NCI-H748 (cell line): ENCODE measurements around the gene KPTN.

Source experiments
- DNase-seq: peaks from one replicate; lab custom pipeline; 2025; ENCODE audit not compliant: unreplicated experiment; lab: John Stamatoyannopoulos, UW

KPTN gene

GRCh38 chr19:47470447-47471195 is 13.4 kb downstream of the KPTN start:
- DNase-seq: peak; percentile 23

DNA sequence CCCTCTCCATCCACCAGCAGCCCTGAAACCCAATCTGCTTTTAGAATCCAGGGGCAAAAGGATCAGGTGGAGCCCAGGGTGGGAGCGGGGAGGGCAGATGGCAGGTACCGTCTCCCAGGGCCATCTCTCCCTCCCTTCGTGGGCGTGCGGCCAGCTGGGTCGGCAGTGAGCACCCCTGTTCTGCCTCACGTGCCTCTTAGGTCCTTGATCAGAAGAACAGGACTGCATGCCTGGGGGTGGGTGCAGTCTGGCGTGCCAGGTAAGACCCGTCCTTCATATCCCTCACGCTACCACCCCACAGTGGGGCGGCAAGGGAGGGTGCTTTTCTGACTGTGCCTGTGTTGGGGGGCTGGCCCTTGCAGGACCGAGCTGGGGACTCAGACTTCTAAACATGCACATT is 14.3 kb downstream of the KPTN start:
- DNase-seq: peak; percentile 36

GRCh38 chr19:47469363-47469700 is 14.7 kb downstream of the KPTN start:
- DNase-seq: no peak

DNA sequence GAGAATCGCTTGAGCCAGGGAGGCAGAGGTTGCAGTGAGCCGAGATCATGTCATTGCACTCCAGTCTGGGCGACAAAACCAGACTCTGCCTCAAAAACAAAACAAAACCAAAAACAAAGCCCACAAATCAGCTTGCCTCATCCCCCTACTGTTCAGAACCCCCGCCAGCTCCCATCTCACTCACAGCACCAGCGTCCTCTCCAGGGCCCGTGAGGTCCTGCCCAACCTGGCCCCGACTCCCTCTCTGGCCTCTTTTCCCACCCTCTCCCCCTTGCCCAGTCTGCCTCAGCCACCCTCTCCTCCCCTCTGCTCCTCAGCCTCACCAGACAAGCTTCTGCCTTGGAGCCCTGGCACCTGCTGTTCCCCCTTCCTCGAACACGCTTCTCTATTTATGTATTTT is 16.1 kb downstream of the KPTN start:
- DNase-seq: no peak

- no peak for DNase-seq
Observed at GRCh38 chr19:47465957-47466356, 18.1 kb downstream of the KPTN start.

DNA sequence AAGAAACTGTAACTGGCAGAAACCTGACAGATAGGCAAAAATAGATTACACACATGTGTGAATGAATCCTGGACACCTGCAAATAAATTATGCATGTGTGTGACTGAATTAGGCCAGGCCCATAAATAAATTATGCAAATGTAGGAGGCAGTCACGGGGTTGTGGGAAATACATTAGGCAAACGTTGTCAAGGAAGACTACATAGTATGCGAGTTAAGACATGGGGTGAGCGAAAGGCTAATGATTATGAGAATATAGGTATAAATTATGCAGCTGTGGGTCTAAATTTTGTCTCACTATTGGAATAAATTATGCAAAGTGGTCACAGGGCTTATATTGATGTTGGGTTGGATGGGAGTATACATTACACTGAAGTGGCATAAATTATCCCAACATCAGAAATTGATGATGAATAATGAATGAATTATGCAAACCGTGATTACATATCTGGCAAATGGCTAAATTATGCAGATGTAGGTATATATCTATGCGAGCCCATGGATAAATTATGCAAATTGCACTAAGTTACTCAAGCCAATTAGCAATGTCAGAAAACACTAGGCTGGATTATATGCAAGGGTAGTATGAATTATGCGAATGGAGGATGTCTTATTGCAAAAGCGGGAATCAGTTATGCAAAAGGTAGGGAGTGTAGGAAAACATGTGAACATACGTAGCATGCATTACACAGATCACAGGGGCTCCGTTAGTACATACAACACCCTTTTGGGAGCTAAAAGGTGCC is 19.2 kb downstream of the KPTN start:
- no peak for DNase-seq

DNA sequence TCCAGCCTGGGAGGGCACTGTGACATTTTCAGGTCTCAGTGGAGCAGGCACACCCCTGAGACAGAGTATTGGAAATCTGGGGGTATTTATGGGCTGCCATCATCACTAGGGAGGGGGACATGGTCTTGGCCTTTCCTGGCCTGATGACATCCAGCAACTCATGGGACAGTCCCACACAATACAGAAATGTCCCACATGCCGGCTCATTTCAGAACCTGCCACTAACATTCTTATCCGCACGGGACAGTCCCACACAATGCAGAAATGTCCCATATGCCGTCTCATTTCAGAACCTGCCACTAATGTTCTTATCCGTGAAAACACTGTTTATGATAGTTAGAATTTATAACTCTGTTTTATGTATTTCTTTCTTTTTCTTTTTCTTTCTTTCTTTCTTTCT is 22.1 kb downstream of the KPTN start:
- DNase-seq: no peak

- DNase-seq: no peak
Observed at GRCh38 chr19:47459477-47459876, 24.5 kb downstream of the KPTN start.

GRCh38 chr19:47458672-47459071 is 25.3 kb downstream of the KPTN start:
- DNase-seq: no peak

DNA sequence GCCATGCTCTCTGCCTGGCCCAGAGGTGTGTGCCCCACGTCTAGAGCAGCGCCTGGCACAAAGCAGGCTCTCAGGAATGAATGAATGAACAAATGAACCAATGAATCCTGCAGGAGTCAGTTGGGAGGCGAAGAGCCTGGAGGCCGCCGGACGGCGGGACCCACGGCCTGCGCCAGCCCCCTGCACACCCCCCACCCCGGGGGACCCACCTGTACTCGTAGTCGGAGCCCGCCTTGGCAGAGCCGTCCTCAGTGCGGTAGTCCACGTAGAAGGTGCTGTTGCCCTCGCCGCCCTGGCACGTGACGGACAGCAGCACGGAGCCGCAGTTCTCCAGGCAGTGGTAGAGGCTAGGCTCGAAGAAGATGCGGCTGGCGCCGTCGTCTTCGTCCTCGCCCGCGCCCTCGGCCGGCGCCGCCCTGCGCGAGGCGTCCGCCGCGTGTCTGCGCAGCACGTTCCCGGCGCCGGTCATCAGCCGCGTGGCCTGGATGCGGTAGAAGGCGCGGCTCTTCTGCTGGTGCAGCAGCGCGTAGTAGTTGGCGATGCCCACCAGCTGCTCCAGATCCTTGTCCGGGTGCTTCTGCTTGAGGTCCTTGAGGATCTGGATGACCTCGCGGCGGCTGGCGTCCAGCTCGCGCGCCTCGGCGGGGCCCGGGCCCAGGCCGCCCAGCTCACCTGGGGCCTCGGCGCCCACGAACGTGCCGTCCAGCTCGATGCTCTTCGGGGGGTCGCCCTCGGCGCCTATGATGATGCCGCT is 27.1 kb downstream of the KPTN start:
- DNase-seq: no peak

- DNase-seq: no peak
Observed at GRCh38 chr19:47450478-47450877, 33.5 kb downstream of the KPTN start.

GRCh38 chr19:47448360-47448727 is 35.7 kb downstream of the KPTN start:
- DNase-seq: no peak

DNA sequence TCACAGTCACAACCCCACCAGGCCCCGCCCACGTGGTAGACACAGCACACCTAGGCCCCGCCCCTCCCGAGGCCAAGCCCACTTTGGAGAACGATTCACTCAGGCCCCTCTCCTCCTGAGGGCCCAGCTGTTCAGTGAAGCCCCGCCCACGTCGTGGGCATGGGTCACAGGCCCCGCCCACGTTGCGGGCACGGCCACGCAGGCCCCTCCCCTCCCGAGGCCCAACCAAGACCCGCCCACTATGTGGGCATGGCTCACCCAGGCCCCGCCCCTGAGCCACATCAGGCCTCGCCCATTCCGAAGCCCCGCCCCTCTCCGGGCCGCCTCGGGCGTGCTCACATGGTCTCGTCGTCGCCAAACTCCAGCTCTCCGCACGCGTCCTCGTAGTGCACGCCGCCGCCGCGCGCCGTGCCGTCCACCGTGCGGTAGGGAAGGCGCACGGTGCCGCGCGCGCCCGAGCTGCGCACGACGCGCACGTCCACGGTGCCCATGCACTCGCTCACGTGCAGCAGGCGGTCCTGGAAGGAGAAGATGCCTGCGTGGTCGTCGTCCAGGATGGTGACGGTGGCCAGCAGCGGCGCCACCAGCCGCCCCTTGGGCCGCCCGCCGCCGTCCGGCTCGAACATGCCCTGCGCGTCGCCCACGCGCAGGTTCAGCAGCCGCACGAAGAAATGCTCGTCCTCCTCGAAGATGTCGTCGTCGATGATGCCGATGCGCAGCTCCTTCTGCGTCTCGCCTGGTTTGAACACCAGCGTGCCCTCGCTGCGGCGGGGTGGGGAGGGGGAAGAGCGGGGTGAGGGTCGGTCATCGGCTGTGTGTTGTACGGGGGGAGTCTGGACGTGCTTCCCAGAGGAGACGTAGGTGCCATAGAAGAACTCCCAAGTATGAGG is 36.3 kb downstream of the KPTN start:
- peak; percentile 68 for DNase-seq

- DNase-seq: peak; percentile 68
Observed at GRCh38 chr19:47446534-47447469, 37.2 kb downstream of the KPTN start.

GRCh38 chr19:47445937-47446402 is 38.0 kb downstream of the KPTN start:
- peak; percentile 83 for DNase-seq

DNA sequence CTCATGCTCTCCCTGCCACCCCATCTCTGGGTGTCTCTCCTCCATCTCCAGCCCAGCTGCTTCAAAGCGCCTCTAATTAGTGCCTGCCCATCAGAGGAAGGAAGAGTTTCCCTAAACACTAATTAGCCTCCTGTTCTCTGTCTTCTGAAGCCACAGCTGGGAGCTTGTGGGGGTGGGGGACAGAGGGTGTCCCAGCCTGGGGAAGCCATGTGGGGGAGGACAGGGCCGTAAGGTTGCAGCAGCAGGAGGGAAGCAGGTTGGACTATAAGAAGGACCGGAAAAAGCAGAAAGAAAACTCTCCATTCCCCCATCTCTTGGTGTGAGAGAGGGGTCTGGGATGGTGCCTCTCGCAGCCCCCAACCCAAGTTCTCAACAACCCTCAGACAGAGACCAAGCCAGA is 38.5 kb downstream of the KPTN start:
- DNase-seq: no peak

DNA sequence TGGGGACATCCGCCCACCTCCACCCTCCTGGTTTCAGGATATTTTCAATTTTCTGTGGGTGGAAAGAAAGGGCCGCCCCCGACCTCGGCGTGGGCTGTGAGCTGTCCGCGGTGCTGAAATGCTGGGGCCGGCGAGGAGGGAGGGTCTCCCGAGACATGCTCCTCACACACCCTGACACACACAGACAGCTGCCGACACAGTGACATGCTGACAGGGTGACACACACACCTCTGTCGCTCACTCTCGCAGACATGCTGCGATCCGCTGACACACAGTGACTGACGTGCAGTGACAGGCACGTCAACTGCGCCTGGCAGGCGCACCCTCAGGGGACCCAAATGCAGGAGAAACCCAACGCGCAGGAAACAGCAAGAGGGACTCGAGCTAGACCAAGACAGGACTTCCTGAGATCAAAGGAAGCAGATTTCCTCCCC is 39.6 kb downstream of the KPTN start:
- DNase-seq: no peak

DNA sequence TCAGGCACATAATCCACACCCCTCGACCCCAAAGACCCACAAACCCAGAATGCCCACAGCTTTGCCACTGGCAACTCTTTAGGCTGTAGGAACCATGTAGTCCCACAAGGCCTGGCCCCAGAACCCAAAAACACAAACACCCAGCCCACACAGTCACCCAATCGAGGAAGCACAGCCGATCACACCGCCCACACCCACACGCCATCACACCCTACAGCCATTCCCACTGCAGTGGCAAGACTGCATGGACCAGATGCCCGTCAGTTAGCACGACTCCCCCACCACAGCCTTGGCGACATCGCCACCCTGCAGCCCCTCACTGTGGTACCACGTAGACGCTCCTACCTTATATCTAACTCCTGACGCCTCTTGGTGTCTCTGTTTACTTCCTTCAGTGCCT is 40.7 kb downstream of the KPTN start:
- DNase-seq: no peak

DNA sequence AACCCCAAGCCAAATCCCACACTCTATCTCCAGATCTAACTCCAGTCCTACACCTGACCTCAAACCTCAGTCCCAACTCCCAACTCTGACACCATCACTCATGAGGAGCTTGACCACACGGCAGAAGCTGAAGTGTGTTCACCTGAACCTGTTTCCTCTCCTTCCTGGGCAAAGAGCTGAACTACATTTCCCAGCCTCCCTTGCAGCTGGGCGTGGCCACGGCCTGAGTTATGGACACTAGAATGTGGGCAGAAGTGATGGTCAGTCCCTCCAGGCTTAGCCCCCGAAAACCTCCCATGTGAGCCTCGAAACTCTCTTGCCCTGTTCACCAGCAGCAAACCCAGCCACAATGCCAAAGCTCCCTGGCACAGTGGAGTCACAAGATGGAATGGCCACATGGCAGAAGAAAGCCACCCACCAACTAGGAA is 45.2 kb downstream of the KPTN start:
- peak; percentile 45 for DNase-seq

DNA sequence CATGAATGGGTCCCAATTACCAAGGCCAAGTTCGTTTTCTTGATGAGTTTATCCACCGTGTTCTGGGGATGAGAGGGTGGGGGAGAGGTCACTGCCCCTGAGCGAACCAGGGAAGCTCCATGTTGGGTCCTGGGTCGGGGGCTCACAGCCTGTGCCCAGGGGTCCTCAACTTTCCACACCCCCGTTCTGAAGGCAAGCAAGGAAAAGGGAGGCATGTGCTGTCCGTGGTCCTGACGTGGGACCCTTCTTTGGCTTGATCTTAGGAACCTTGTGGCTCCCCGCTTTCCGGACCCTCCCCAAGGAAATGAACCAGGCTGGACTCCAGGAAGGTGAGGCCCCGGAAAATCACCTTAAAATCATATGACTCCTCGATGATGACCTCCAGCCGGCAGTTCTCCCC is 46.5 kb downstream of the KPTN start:
- no peak for DNase-seq
